Subcutaneous abdominal adipose tissue (tissue), 5 donors: ENCODE results near the gene CFP.

Experiments
- H3K27ac ChIP-seq: one replicate; pipeline ENCODE4 v1.7.0; 2013; ENCODE audit warnings: low read depth, mild to moderate bottlenecking, inconsistent platforms, low read length, moderate library complexity
- H3K27me3 ChIP-seq, 5 donors: one replicate each; pipeline ENCODE4 v1.7.0; 2013; ENCODE audit warnings: low read length in 5 of 5, inconsistent platforms in 1 of 5; ENCODE audit not compliant: control insufficient read depth in 5 of 5, insufficient read depth in 4 of 5
- H3K36me3 ChIP-seq, 5 donors: one replicate each; pipeline ENCODE4 v1.7.0; 2013; ENCODE audit warnings: low read length in 5 of 5; ENCODE audit not compliant: control insufficient read depth in 5 of 5, insufficient read depth in 5 of 5
- H3K4me1 ChIP-seq, 5 donors: one replicate each; pipeline ENCODE4 v1.7.0; 2013; ENCODE audit warnings: low read length in 5 of 5, mild to moderate bottlenecking in 3 of 5, moderate library complexity in 1 of 5; ENCODE audit not compliant: control insufficient read depth in 5 of 5, insufficient read depth in 5 of 5
- H3K4me3 ChIP-seq, 5 donors: one replicate each; pipeline ENCODE4 v1.7.0; 2013; ENCODE audit warnings: low read length in 5 of 5, low read depth in 1 of 5
- H3K9ac ChIP-seq, 5 donors: one replicate each; pipeline ENCODE4 v1.7.0; 2013; ENCODE audit warnings: low read length in 5 of 5, mild to moderate bottlenecking in 4 of 5, moderate library complexity in 3 of 5
- H3K9me3 ChIP-seq, 5 donors: one replicate each; pipeline ENCODE4 v1.7.0; 2013; ENCODE audit warnings: low read length in 5 of 5; ENCODE audit not compliant: control insufficient read depth in 5 of 5
- donor health status: healthy.
- donor health status: healthy.
- donor health status: healthy.
- donor health status: healthy.
- donor health status: healthy.

Gene CFP

GRCh38 chrX:47658301-47658683 lies 28.6 kb upstream of the CFP start:
- peaks cover 0 to 5% (median 2%) of the 10 kb centered on the region in 5 donors for H3K27me3 ChIP-seq
- no peaks in the 10 kb centered on the region for H3K9me3 ChIP-seq
- H3K4me1 ChIP-seq: peaks cover 0 to 11% (median 7%) of the 10 kb centered on the region in 5 donors
- H3K9ac ChIP-seq: peak overlapping the region in 2 of 5 donors; percentile 57 to 87
- H3K4me3 ChIP-seq: peak overlapping the region; percentile 72 to 84 (median 76)
- peak overlapping the region; percentile 93 for H3K27ac ChIP-seq
- peaks cover 8 to 27% (median 18%) of the 10 kb centered on the region in 5 donors for H3K36me3 ChIP-seq

DNA sequence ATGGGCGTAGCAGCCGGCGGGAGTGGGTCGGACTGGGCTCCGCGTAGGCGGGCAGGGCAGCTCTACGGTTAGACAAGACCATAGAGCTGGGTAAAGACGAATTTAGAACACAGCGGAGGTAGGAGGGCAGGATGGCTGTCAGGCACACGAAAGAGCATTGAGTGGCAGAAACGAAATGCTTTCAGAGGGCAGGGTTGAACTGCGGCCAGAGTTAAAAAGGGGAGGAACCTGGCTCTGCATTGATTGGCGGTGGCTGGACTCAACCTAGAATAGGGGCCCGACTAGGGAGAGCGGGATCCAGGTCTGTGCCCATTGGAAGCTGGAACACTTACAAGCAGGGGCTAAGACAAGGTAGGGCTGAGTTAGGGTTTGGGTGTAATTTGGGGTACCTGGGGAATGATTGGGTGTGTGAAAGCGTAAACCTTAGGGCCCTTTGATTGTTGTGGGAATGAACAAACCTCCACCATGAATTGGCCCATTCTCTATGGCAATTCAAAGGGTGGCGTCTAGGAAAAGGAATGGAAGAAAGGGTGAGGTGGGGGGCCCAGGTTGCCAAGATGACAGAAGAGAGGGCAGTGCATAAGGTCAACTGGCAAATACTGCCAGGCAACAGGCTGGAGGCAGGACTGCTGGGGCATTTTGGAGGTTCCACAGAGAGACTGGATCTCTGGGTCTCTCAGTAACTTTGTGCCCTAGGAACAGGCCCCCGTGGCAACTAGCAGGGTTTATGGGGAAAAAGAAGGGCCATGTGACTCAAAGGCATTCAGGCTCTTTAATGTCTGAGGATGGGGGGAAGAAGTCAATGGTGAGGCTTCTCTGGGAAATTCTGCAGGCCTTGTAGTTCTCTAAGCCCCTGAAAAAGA lies 21.5 kb upstream of the CFP start:
- peak overlapping the region; percentile 79 for H3K27ac ChIP-seq
- H3K36me3 ChIP-seq: peaks cover 0 to 17% (median 7%) of the 10 kb centered on the region in 5 donors
- H3K27me3 ChIP-seq: peaks cover 0 to 3% (median 0%) of the 10 kb centered on the region in 5 donors
- peaks cover 0 to 4% (median 0%) of the 10 kb centered on the region in 5 donors for H3K9me3 ChIP-seq
- peak overlapping the region in 3 of 5 donors; percentile 53 to 59 (median 59) for H3K9ac ChIP-seq
- peak overlapping the region; percentile 63 to 81 (median 70) for H3K4me3 ChIP-seq
- H3K4me1 ChIP-seq: peaks cover 0 to 18% (median 17%) of the 10 kb centered on the region in 5 donors

- H3K27ac ChIP-seq: peak within 1 kb of the TSS; percentile 79
- peaks cover 0 to 19% (median 17%) of the 10 kb centered on the region in 5 donors for H3K4me1 ChIP-seq
- H3K9me3 ChIP-seq: peaks cover 0 to 4% (median 0%) of the 10 kb centered on the region in 5 donors
- peaks cover 0 to 10% (median 2%) of the 10 kb centered on the region in 5 donors for H3K36me3 ChIP-seq
- H3K9ac ChIP-seq: peak within 1 kb of the TSS in 4 of 5 donors; percentile 50 to 65 (median 62)
- H3K27me3 ChIP-seq: peaks cover 0 to 3% (median 0%) of the 10 kb centered on the region in 5 donors
- peak within 1 kb of the TSS; percentile 70 to 81 (median 74) for H3K4me3 ChIP-seq
Observed at GRCh38 chrX:47650164-47651042, 20.7 kb upstream of the CFP start, which contains the start of gene ELK1. Gene ELK1 (minus strand): TSS chrX:47650563. CDS start chrX:47641441, 9,122 bp downstream.

- Histone ChIP-seq H3K36me3 (peaks cover 0 to 10% (median 0%) of the 10 kb centered on the region in 5 donors), H3K4me1 (peaks cover 0 to 20% (median 17%) of the 10 kb centered on the region in 5 donors), H3K27me3 (peaks cover 0 to 3% (median 0%) of the 10 kb centered on the region in 5 donors), H3K4me3 (peak overlapping the region; percentile 57 to 76 (median 71)), H3K9ac (no peak overlapping the region), H3K27ac (no peak overlapping the region), H3K9me3 (peaks cover 0 to 4% (median 0%) of the 10 kb centered on the region in 5 donors)
Observed at GRCh38 chrX:47649781-47650163, 20.0 kb upstream of the CFP start.

DNA sequence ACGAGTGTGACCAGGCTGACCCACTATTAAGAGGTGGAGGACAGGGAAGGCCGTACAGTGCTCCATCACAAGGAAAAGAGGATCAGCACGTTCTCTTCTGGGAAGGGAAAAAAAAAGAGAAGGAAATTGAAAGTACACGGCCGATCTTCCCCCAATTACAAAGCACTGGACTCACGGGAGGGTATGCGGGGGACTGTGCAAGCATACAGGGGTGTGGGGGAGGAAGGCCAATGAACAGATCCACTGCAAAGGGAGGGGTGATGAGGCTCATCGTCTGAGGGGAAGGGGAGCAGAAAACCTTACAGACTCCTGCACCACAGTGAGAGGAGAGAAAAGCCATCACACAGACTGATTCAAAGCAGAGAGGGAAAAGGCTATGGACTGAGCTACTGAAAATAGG lies 19.5 kb upstream of the CFP start:
- H3K27ac ChIP-seq: no peak overlapping the region
- H3K9ac ChIP-seq: no peak overlapping the region
- H3K9me3 ChIP-seq: peaks cover 0 to 4% (median 0%) of the 10 kb centered on the region in 5 donors
- peaks cover 0 to 10% (median 0%) of the 10 kb centered on the region in 5 donors for H3K36me3 ChIP-seq
- H3K27me3 ChIP-seq: peaks cover 0 to 3% (median 0%) of the 10 kb centered on the region in 5 donors
- peaks cover 0 to 20% (median 17%) of the 10 kb centered on the region in 5 donors for H3K4me1 ChIP-seq
- H3K4me3 ChIP-seq: peak overlapping the region in 4 of 5 donors; percentile 31 to 74 (median 64)

- Histone ChIP-seq H3K4me1 (peaks cover 0 to 25% (median 17%) of the 10 kb centered on the region in 5 donors), H3K9me3 (peaks cover 0 to 4% (median 0%) of the 10 kb centered on the region in 5 donors), H3K9ac (peak overlapping the region in 1 of 5 donors; percentile 0), H3K27me3 (peaks cover 0 to 5% (median 3%) of the 10 kb centered on the region in 5 donors), H3K4me3 (no peak overlapping the region), H3K36me3 (peaks cover 0 to 4% (median 0%) of the 10 kb centered on the region in 5 donors), H3K27ac (no peak overlapping the region)
Observed at GRCh38 chrX:47648376-47648775, 18.6 kb upstream of the CFP start.

DNA sequence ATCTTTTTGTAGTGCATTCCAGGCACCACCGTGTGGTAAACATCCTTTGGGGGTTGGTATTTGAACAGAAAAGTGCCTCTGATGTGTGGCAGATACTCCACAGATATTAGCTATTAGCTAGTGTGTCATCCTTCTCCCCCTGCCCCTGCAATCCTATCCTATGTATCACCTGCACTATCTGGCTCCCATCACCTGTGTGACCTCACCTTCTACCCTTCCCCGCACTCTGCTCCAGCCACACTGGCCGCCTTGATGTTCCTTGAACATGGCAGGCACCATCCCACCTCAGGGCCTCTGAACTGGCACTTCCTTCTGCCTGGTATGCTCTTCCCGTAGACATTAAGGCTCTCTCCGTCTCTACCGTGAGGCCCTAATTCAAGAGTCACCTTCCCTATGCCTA lies 16.9 kb upstream of the CFP start:
- no peaks in the 10 kb centered on the region for H3K36me3 ChIP-seq

DNA sequence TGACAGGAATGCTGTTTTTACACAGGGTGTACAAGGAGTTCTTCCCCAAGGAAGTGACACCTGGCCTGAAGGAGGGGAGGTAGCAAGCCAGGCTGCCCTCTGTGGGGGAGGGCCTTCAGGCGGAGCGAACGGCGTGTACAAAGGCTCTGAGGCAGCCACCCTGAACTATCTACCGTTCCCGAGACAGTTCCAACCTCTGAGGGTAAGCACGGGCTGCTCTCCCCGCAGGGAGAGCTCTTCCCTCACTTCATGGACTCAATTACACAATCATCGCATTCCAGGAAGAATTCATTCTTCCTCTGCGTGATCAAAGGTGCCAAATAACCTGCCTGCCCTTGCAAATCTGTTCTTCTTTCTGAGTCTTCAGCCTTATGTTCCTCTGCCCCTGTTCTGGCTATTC lies 15.8 kb upstream of the CFP start:
- Histone ChIP-seq H3K4me3 (no peak overlapping the region), H3K9me3 (peaks cover 0 to 9% (median 3%) of the 10 kb centered on the region in 5 donors), H3K27ac (no peak overlapping the region), H3K4me1 (peaks cover 0 to 20% (median 9%) of the 10 kb centered on the region in 5 donors), H3K36me3 (peaks cover 0 to 10% (median 4%) of the 10 kb centered on the region in 5 donors), H3K27me3 (peaks cover 0 to 6% (median 3%) of the 10 kb centered on the region in 5 donors), H3K9ac (no peak overlapping the region)

More for the DNA sequence above, 16.9 kb upstream of the CFP start:
- H3K4me1 ChIP-seq: peaks cover 0 to 25% (median 16%) of the 10 kb centered on the region in 5 donors
- H3K9ac ChIP-seq: no peak overlapping the region
- no peak overlapping the region for H3K4me3 ChIP-seq
- H3K9me3 ChIP-seq: peaks cover 0 to 6% (median 0%) of the 10 kb centered on the region in 5 donors
- peaks cover 0 to 6% (median 3%) of the 10 kb centered on the region in 5 donors for H3K27me3 ChIP-seq
- H3K27ac ChIP-seq: no peak overlapping the region

DNA sequence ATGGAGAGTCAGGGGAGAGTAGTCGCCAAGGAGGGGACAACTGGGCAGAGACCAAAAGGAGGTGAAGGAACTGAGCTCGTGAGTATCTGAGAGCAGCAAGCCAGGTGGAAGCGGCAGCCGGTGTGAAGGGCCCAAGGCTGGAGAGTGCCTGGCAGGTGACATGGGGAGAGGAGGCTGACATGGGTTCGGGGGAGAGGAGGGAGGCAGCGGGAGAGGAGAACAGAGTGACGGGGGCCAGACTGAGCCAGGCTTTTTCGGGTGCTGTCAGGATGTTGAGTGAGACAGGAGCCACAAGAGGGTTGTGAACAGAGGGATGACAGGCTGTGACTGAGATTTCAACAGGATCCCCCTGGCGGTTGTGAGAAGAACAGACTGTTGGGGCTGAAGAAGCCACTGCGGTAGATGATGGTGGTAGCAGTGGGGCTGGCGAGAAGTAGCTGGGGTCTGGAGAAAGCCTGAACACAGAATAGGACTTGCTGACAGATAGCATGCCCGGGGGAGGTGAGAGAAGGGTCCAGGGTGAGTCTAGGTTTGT lies 14.9 kb upstream of the CFP start:
- H3K4me3 ChIP-seq: no peak overlapping the region
- peaks cover 0 to 6% (median 3%) of the 10 kb centered on the region in 5 donors for H3K27me3 ChIP-seq
- H3K9me3 ChIP-seq: peaks cover 0 to 15% (median 12%) of the 10 kb centered on the region in 5 donors
- peaks cover 0 to 19% (median 10%) of the 10 kb centered on the region in 5 donors for H3K36me3 ChIP-seq
- H3K9ac ChIP-seq: no peak overlapping the region
- H3K4me1 ChIP-seq: peaks cover 0 to 20% (median 9%) of the 10 kb centered on the region in 5 donors
- H3K27ac ChIP-seq: no peak overlapping the region
